ENCODE results near the gene MADCAM1. TPM values are rescaled to one million over a fixed set of nuclear protein-coding genes. Genes with fewer than 3 reads are reported as not detected.

MADCAM1 gene
- total RNA-seq, 1 donor from 2014 or later = 0.53 TPM

DNA sequence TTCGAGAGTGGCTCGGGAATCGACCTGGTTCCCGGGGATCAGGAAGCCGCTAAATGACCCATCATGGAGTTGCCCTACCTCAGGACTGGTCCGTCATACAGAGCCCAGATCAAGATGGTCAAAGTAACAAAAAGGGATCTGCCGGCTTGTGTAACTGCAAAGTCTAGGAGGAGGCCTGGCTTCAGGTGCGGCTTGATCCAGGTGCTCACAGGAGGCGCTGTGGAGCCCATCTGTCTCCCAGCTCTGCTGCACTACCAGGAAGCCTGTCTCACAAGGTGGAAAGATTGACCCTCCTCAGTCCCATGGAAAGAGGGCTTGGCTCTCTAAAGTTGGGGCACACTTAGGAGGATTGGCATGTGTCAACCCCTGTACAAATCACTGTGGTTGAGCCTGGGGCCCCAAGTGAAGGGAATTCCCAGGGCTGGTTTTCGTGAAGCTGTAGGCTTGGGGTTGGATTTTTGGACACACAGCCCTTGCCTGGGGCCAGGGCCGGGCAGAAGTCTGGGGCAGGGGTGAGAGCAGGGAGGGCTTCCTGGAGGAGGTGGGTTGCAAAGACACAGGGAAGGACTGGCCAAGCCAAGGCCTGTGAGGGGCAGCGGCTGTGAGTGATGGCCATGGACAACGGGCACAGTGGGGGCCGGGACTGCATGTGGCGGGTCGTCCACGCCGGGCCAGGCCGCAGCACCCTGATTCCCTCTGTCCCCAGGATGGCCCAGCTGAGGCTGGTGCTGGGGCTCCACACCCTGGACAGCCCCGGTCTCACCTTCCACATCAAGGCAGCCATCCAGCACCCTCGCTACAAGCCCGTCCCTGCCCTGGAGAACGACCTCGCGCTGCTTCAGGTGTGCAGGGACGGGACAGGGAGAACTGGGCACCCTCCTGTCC lies 51.8 kb downstream of the MADCAM1 start:
- no peak for DNase-seq (ENCODE audit: low spot score)
- no peak for ATAC-seq

DNA sequence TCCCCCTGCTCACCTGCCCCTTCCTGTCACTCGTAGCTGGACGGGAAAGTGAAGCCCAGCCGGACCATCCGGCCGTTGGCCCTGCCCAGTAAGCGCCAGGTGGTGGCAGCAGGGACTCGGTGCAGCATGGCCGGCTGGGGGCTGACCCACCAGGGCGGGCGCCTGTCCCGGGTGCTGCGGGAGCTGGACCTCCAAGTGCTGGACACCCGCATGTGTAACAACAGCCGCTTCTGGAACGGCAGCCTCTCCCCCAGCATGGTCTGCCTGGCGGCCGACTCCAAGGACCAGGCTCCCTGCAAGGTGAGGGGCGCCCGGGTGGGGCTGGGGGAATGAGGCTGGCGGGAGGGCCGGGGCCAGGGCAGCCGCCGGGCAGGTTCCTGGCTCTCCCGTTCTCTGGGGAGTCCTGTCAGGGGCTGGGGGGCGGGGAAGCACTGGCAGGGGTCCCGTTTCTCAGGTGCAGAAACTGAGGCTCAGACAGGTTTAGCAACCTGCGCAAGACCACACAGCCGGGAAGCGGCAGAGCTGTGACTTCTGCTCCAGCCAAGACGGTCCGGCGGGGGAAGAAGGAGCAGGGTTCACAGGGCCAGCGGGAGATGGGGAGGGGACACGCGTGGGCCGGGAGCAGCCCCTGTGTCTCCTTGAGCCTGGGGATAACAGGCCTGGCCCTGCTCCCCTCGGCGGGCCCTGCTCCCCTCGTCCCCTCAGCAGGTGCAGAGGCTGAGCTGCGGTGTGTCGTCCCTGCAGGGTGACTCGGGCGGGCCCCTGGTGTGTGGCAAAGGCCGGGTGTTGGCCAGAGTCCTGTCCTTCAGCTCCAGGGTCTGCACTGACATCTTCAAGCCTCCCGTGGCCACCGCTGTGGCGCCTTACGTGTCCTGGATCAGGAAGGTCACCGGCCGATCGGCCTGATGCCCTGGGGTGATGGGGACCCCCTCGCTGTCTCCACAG lies 52.9 kb downstream of the MADCAM1 start:
- ATAC-seq = no peak
- no peak for DNase-seq (ENCODE audit: low spot score)

DNA sequence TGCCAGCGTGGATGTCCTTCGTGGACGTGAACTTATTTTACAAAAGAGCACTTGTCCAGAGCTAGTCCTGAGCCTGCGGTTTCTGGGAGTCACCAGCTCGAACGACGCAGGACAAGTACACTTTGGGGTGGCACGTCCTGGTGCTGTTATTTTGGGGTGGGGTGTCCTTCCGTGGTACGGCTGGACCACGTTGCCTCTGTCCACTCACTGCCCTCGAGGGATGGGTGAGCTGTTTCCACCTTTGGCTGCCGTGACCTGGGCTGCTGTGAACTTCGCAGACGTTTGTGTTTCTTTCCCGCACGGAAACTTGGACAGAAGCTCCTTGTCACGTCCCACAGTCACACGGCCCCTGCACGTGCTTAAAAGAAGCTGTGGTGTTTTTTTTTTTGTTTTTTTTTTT lies 58.5 kb downstream of the MADCAM1 start:
- ATAC-seq = no peak
- no peak for DNase-seq (ENCODE audit: low spot score)

Other genes starting within 250 kb of the MADCAM1 start
- gene PLPP2, start 205.1 kb upstream of the MADCAM1 start, total RNA-seq = 1.8 TPM
- gene MIER2, start 151.7 kb upstream of the MADCAM1 start, total RNA-seq = 4.6 TPM
- gene C2CD4C, start 87.3 kb upstream of the MADCAM1 start, total RNA-seq = 0.33 TPM
- 57.8 TPM for gene SHC2, start 35.5 kb upstream of the MADCAM1 start, total RNA-seq
- 10.4 TPM for gene TPGS1, start 11.0 kb downstream of the MADCAM1 start, total RNA-seq
- gene CDC34, start 35.3 kb downstream of the MADCAM1 start, total RNA-seq = 53.5 TPM
- 0.33 TPM for gene GZMM, start 47.6 kb downstream of the MADCAM1 start, total RNA-seq
- 98.2 TPM for gene BSG, start 76.1 kb downstream of the MADCAM1 start, total RNA-seq
- gene HCN2, start 93.4 kb downstream of the MADCAM1 start, total RNA-seq = 0.30 TPM
- 51.8 TPM for gene POLRMT, start 137.1 kb downstream of the MADCAM1 start, total RNA-seq
- gene FGF22, start 143.4 kb downstream of the MADCAM1 start, total RNA-seq = 0.30 TPM
- 22.2 TPM for gene RNF126, start 166.7 kb downstream of the MADCAM1 start, total RNA-seq
- gene FSTL3, start 179.9 kb downstream of the MADCAM1 start, total RNA-seq = 4.3 TPM
- not detected for gene PRSS57, start 199.0 kb downstream of the MADCAM1 start, total RNA-seq
- 6.6 TPM for gene PALM, start 212.4 kb downstream of the MADCAM1 start, total RNA-seq

Data from left lobe of liver (tissue), 2 donors.